ENCODE measurements around the gene TMEFF1. TPM values are rescaled to one million over a fixed set of nuclear protein-coding genes. Genes with fewer than 3 reads are reported as not detected.

Gene TMEFF1
- total RNA-seq, 2 donors from 2014 or later, result 1.7 to 2.7 TPM

- no peak for TF ChIP-seq POLR2AphosphoS5 (IDR thresholded peaks at IDR 0.05)
- TF ChIP-seq CTCF (IDR thresholded peaks at IDR 0.05), result no peak
- TF ChIP-seq POLR2A (IDR thresholded peaks at IDR 0.05), result no peak
- no peaks in the 10 kb centered on the region for H3K27me3 ChIP-seq (replicated peaks; ENCODE audit: insufficient read depth)
- no peak overlapping the region for H3K27ac ChIP-seq
- DNase-seq (ENCODE audit: low spot score), result no peak
- no peaks in the 10 kb centered on the region for H3K36me3 ChIP-seq
- no peak overlapping the region for H3K4me3 ChIP-seq
- no peaks in the 10 kb centered on the region for H3K9me3 ChIP-seq
- H3K4me1 ChIP-seq (replicated peaks), result no peaks in the 10 kb centered on the region
- WGBS, result 97% methylated on average over 4 of the region's 4 CpGs
- intact Hi-C loops (cut with DNase I), result loop anchor here (10.0 kb wide), 1 partner anchor 120 kb away; no protein-coding TSS in a partner anchor
These were observed 2.0 kb downstream of the TMEFF1 start for GRCh38 chr9:100474924-100475276.

- Histone ChIP-seq H3K36me3 (no peaks in the 10 kb centered on the region), H3K4me1 (replicated peaks) (no peaks in the 10 kb centered on the region), H3K9me3 (no peaks in the 10 kb centered on the region), H3K4me3 (no peak overlapping the region), H3K27ac (no peak overlapping the region), H3K27me3 (replicated peaks; ENCODE audit: insufficient read depth) (no peaks in the 10 kb centered on the region)
- no peak for DNase-seq (ENCODE audit: low spot score)
- intact Hi-C loops (cut with DNase I), result loop anchor here (10.0 kb wide), 1 partner anchor 118 kb away; no protein-coding TSS in a partner anchor
- 93% methylated on average over 4 of the region's 4 CpGs for WGBS
- TF ChIP-seq POLR2A (IDR thresholded peaks at IDR 0.05) (no peak), POLR2AphosphoS5 (IDR thresholded peaks at IDR 0.05) (no peak), CTCF (IDR thresholded peaks at IDR 0.05) (no peak)
These were observed 4.3 kb downstream of the TMEFF1 start for GRCh38 chr9:100477241-100477640.

- Histone ChIP-seq H3K27me3 (replicated peaks; ENCODE audit: insufficient read depth) (no peaks in the 10 kb centered on the region), H3K4me3 (no peak overlapping the region), H3K9me3 (no peaks in the 10 kb centered on the region), H3K27ac (no peak overlapping the region), H3K36me3 (no peaks in the 10 kb centered on the region), H3K4me1 (replicated peaks) (no peaks in the 10 kb centered on the region)
- DNase-seq (ENCODE audit: low spot score), result no peak
- intact Hi-C loops (cut with DNase I), result loop anchor here (10.0 kb wide), 1 partner anchor 117 kb away; no protein-coding TSS in a partner anchor
- WGBS, result 96% methylated on average over 6 of the region's 6 CpGs
- TF ChIP-seq POLR2AphosphoS5 (IDR thresholded peaks at IDR 0.05) (no peak), CTCF (IDR thresholded peaks at IDR 0.05) (no peak), POLR2A (IDR thresholded peaks at IDR 0.05) (no peak)
These were observed 5.2 kb downstream of the TMEFF1 start for GRCh38 chr9:100478192-100478591.

GRCh38 chr9:100479820-100480219 lies 6.9 kb downstream of the TMEFF1 start:
- Histone ChIP-seq H3K4me1 (replicated peaks) (no peaks in the 10 kb centered on the region), H3K9me3 (no peaks in the 10 kb centered on the region), H3K36me3 (no peaks in the 10 kb centered on the region), H3K4me3 (no peak overlapping the region), H3K27me3 (replicated peaks; ENCODE audit: insufficient read depth) (no peaks in the 10 kb centered on the region), H3K27ac (no peak overlapping the region)
- intact Hi-C loops (cut with DNase I), result loop anchor here (10.0 kb wide), 1 partner anchor 115 kb away; no protein-coding TSS in a partner anchor
- no peak for DNase-seq (ENCODE audit: low spot score)
- 94% methylated on average over 2 of the region's 2 CpGs for WGBS
- TF ChIP-seq POLR2AphosphoS5 (IDR thresholded peaks at IDR 0.05), result no peak
- no peak for TF ChIP-seq POLR2A (IDR thresholded peaks at IDR 0.05)
- no peak for TF ChIP-seq CTCF (IDR thresholded peaks at IDR 0.05)

GRCh38 chr9:100485196-100485595 lies 12.2 kb downstream of the TMEFF1 start:
- intact Hi-C loops (cut with DNase I), result no loop called here
- no peaks in the 10 kb centered on the region for H3K27me3 ChIP-seq (replicated peaks; ENCODE audit: insufficient read depth)
- no peaks in the 10 kb centered on the region for H3K4me1 ChIP-seq (replicated peaks)
- no peak overlapping the region for H3K4me3 ChIP-seq
- no peaks in the 10 kb centered on the region for H3K36me3 ChIP-seq
- TF ChIP-seq POLR2AphosphoS5 (IDR thresholded peaks at IDR 0.05) (no peak), CTCF (IDR thresholded peaks at IDR 0.05) (no peak)
- H3K9me3 ChIP-seq, result no peaks in the 10 kb centered on the region
- DNase-seq (ENCODE audit: low spot score), result no peak
- 68% methylated on average over 1 of the region's 1 CpG for WGBS
- H3K27ac ChIP-seq, result no peak overlapping the region

Measured in prostate gland (tissue), 2 donors.